Measurements from ENCODE around the gene CD58.

- no peak for TF ChIP-seq POLR2A (IDR thresholded peaks at IDR 0.05; ENCODE audit: low read depth, low read length)
- TF ChIP-seq RAD21 (IDR thresholded peaks at IDR 0.05; ENCODE audit: low read length) = no peak
- TF ChIP-seq CTCF (conservative IDR thresholded peaks at IDR 0.05; ENCODE audit: low read depth, low read length) = no peak
Observed at GRCh38 chr1:116491700-116492357, 79.0 kb downstream of the CD58 start.
